Mesendoderm (in vitro differentiated cells): ENCODE measurements around the gene IFI27.
A peak's percentile ranks its signal among the peaks of the same experiment; 100 is the strongest.

Source experiments
- DNase-seq: peaks from one replicate; pipeline ENCODE4 v3.0.0; 2013
- H2AK5ac ChIP-seq: 2 replicates; pipeline ENCODE4 v1.6.1; 2013; ENCODE audit warnings: low read length, inconsistent platforms
- H2BK120ac ChIP-seq: 2 replicates; pipeline ENCODE4 v1.6.1; 2013; ENCODE audit warnings: low read depth, mild to moderate bottlenecking, low read length, moderate library complexity, mixed read lengths
- H2BK15ac ChIP-seq: replicated peaks from 2 replicates; pipeline ENCODE4 v1.6.1; 2013; ENCODE audit warnings: low read depth, mild to moderate bottlenecking, moderate library complexity
- H2BK5ac ChIP-seq: 2 replicates; pipeline ENCODE4 v1.6.1; 2013; ENCODE audit warnings: low read length, inconsistent platforms
- H3K18ac ChIP-seq: 2 replicates; pipeline ENCODE4 v1.6.1; 2013; ENCODE audit warnings: mild to moderate bottlenecking, low read length, mixed read lengths
- H3K23ac ChIP-seq: one replicate; pipeline ENCODE4 v1.6.1; 2013; ENCODE audit warnings: low read length
- H3K27ac ChIP-seq: 2 replicates; pipeline ENCODE4 v1.5.1; 2013; ENCODE audit warnings: low read depth, mild to moderate bottlenecking, inconsistent platforms, low read length, moderate library complexity
- H3K27me3 ChIP-seq: 2 replicates; pipeline ENCODE4 v1.6.1; 2013; ENCODE audit warnings: low read length, control low read depth, mild to moderate bottlenecking, inconsistent platforms; ENCODE audit not compliant: insufficient read depth, poor library complexity
- H3K36me3 ChIP-seq: 2 replicates; pipeline ENCODE4 v1.6.1; 2013; ENCODE audit warnings: low read length, inconsistent platforms; ENCODE audit not compliant: control insufficient read depth, insufficient read depth
- H3K4ac ChIP-seq: one replicate; pipeline ENCODE4 v1.6.1; 2013; ENCODE audit warnings: low read depth, mild to moderate bottlenecking, low read length, moderate library complexity
- H3K4me1 ChIP-seq: 2 replicates; pipeline ENCODE4 v1.6.1; 2013; ENCODE audit warnings: low read depth, low read length, inconsistent platforms; ENCODE audit not compliant: control insufficient read depth
- H3K4me2 ChIP-seq: 2 replicates; pipeline ENCODE4 v1.6.1; 2013; ENCODE audit warnings: low read length
- H3K4me3 ChIP-seq: 2 replicates; pipeline ENCODE4 v1.5.1; 2013; ENCODE audit warnings: mild to moderate bottlenecking, low read length
- H3K56ac ChIP-seq: one replicate; pipeline ENCODE4 v1.6.1; 2013; ENCODE audit warnings: low read length
- H3K79me1 ChIP-seq: 2 replicates; pipeline ENCODE4 v1.6.1; 2013; ENCODE audit warnings: low read length, inconsistent platforms
- H3K79me2 ChIP-seq: 2 replicates; pipeline ENCODE4 v1.6.1; 2013; ENCODE audit warnings: mild to moderate bottlenecking, low read length; ENCODE audit not compliant: control insufficient read depth, insufficient read depth
- H3K9ac ChIP-seq: 2 replicates; pipeline ENCODE4 v1.6.1; 2013; ENCODE audit warnings: low read length, inconsistent platforms
- H4K5ac ChIP-seq: one replicate; pipeline ENCODE4 v1.6.1; 2013; ENCODE audit warnings: low read length
- H4K8ac ChIP-seq: one replicate; pipeline ENCODE4 v1.6.1; 2013; ENCODE audit warnings: low read depth, mild to moderate bottlenecking, control low read depth, low read length, moderate library complexity
- WGBS: extraction: QIAGEN DNeasy Blood & Tissue Kit; methylation state at CpG from one replicate; pipeline ENCODE4 v1.1.7; 2013; ENCODE audit warnings: low lambda C conversion rate, missing lambda C conversion rate; ENCODE audit not compliant: insufficient coverage; ENCODE audit errors: extremely low coverage; 5-methylcytosine and 5-hydroxymethylcytosine counted together

IFI27 gene

GRCh38 chr14:94075008-94075407 is 35.5 kb upstream of the IFI27 start:
- H2BK15ac ChIP-seq, result no peak overlapping the region
- H3K9ac ChIP-seq, result no peak overlapping the region
- no peak overlapping the region for H3K4ac ChIP-seq
- no peak for DNase-seq
- H2BK5ac ChIP-seq, result no peak overlapping the region
- no peak overlapping the region for H3K27ac ChIP-seq
- peaks cover 22% of the 10 kb centered on the region for H3K79me1 ChIP-seq
- H3K4me2 ChIP-seq, result no peak overlapping the region
- no peak overlapping the region for H3K4me3 ChIP-seq
- no peak overlapping the region for H2AK5ac ChIP-seq
- H3K56ac ChIP-seq, result no peak overlapping the region
- no peak overlapping the region for H3K23ac ChIP-seq
- H3K79me2 ChIP-seq, result peaks cover 60% of the 10 kb centered on the region
- peaks cover 6% of the 10 kb centered on the region for H3K36me3 ChIP-seq
- peaks cover 13% of the 10 kb centered on the region for H3K4me1 ChIP-seq
- no CpG with 5 or more reads among the region's 2 CpGs for WGBS
- no peak overlapping the region for H3K18ac ChIP-seq
- H3K27me3 ChIP-seq, result no peaks in the 10 kb centered on the region
- no peak overlapping the region for H2BK120ac ChIP-seq
- H4K8ac ChIP-seq, result no peak overlapping the region
- no peak overlapping the region for H4K5ac ChIP-seq

- Histone ChIP-seq H3K79me2 (peaks cover 57% of the 10 kb centered on the region), H2BK15ac (no peak overlapping the region), H3K4me2 (no peak overlapping the region), H3K36me3 (peaks cover 6% of the 10 kb centered on the region), H3K4ac (no peak overlapping the region), H3K18ac (no peak overlapping the region), H3K56ac (no peak overlapping the region), H3K79me1 (peaks cover 27% of the 10 kb centered on the region), H3K27me3 (no peaks in the 10 kb centered on the region), H2BK5ac (no peak overlapping the region), H3K23ac (no peak overlapping the region), H3K27ac (no peak overlapping the region), H3K4me3 (no peak overlapping the region), H2AK5ac (no peak overlapping the region), H2BK120ac (no peak overlapping the region), H3K9ac (no peak overlapping the region), H4K8ac (no peak overlapping the region), H4K5ac (no peak overlapping the region), H3K4me1 (peaks cover 13% of the 10 kb centered on the region)
- WGBS, result no CpG with 5 or more reads among the region's 7 CpGs
- DNase-seq, result no peak
Measured at GRCh38 chr14:94077111-94077821, 33.3 kb upstream of the IFI27 start.

- no peaks in the 10 kb centered on the region for H3K27me3 ChIP-seq
- peaks cover 27% of the 10 kb centered on the region for H3K79me1 ChIP-seq
- H3K4me2 ChIP-seq, result no peak overlapping the region
- no peak overlapping the region for H4K8ac ChIP-seq
- no CpG with 5 or more reads among the region's 5 CpGs for WGBS
- peaks cover 13% of the 10 kb centered on the region for H3K4me1 ChIP-seq
- H3K4ac ChIP-seq, result no peak overlapping the region
- peaks cover 6% of the 10 kb centered on the region for H3K36me3 ChIP-seq
- no peak overlapping the region for H3K18ac ChIP-seq
- no peak overlapping the region for H3K56ac ChIP-seq
- H3K27ac ChIP-seq, result no peak overlapping the region
- no peak overlapping the region for H2AK5ac ChIP-seq
- H2BK120ac ChIP-seq, result no peak overlapping the region
- H4K5ac ChIP-seq, result no peak overlapping the region
- no peak overlapping the region for H2BK15ac ChIP-seq
- H3K9ac ChIP-seq, result no peak overlapping the region
- no peak for DNase-seq
- peaks cover 53% of the 10 kb centered on the region for H3K79me2 ChIP-seq
- H2BK5ac ChIP-seq, result no peak overlapping the region
- no peak overlapping the region for H3K23ac ChIP-seq
- H3K4me3 ChIP-seq, result no peak overlapping the region
Measured at GRCh38 chr14:94077823-94078222, 32.7 kb upstream of the IFI27 start.

- no peak overlapping the region for H3K4ac ChIP-seq
- no peak overlapping the region for H3K27ac ChIP-seq
- no peak overlapping the region for H2AK5ac ChIP-seq
- no peak overlapping the region for H3K18ac ChIP-seq
- H3K4me2 ChIP-seq, result peak overlapping the region; percentile 84
- H3K79me2 ChIP-seq, result peaks cover 44% of the 10 kb centered on the region
- H2BK15ac ChIP-seq, result no peak overlapping the region
- WGBS, result no CpG with 5 or more reads among the region's 15 CpGs
- no peak overlapping the region for H2BK5ac ChIP-seq
- peaks cover 6% of the 10 kb centered on the region for H3K36me3 ChIP-seq
- H4K5ac ChIP-seq, result no peak overlapping the region
- DNase-seq, result peak; percentile 30
- H4K8ac ChIP-seq, result no peak overlapping the region
- H3K4me3 ChIP-seq, result peak overlapping the region; percentile 91
- peak overlapping the region; percentile 95 for H3K9ac ChIP-seq
- H3K27me3 ChIP-seq, result no peaks in the 10 kb centered on the region
- peaks cover 27% of the 10 kb centered on the region for H3K79me1 ChIP-seq
- peak overlapping the region; percentile 96 for H3K56ac ChIP-seq
- H2BK120ac ChIP-seq, result no peak overlapping the region
- no peak overlapping the region for H3K23ac ChIP-seq
- H3K4me1 ChIP-seq, result peaks cover 13% of the 10 kb centered on the region
Measured at GRCh38 chr14:94079891-94080620, 30.5 kb upstream of the IFI27 start.

GRCh38 chr14:94080621-94081385 is 29.7 kb upstream of the IFI27 start, which contains the start of the genes DDX24 and IFI27L1:
DDX24 (minus strand) TSS chr14:94081202; CDS start chr14:94079742, 1,460 bp downstream.
IFI27L1 (plus strand) TSS chr14:94081310; CDS start chr14:94096938, 15,628 bp downstream.
- Histone ChIP-seq H2AK5ac (no peak within 1 kb of the TSS), H3K27me3 (no peaks in the 10 kb centered on the region), H3K36me3 (peaks cover 6% of the 10 kb centered on the region), H4K8ac (no peak within 1 kb of the TSS), H2BK120ac (no peak within 1 kb of the TSS), H3K4ac (peak within 1 kb of the TSS; percentile 39), H3K79me1 (peaks cover 27% of the 10 kb centered on the region), H3K23ac (peak within 1 kb of the TSS; percentile 48), H3K4me3 (peak within 1 kb of the TSS; percentile 91), H3K56ac (peak within 1 kb of the TSS; percentile 96), H2BK15ac (no peak within 1 kb of the TSS), H3K4me2 (peak within 1 kb of the TSS; percentile 96), H3K79me2 (peaks cover 40% of the 10 kb centered on the region), H4K5ac (no peak within 1 kb of the TSS), H3K9ac (peak within 1 kb of the TSS; percentile 95), H2BK5ac (no peak within 1 kb of the TSS), H3K4me1 (peaks cover 13% of the 10 kb centered on the region), H3K18ac (peak within 1 kb of the TSS; percentile 1), H3K27ac (peak within 1 kb of the TSS; percentile 11)
- DNase-seq, result peak; percentile 95
- no CpG with 5 or more reads among the region's 77 CpGs for WGBS
